ENCODE data around the gene SYNE2.

SYNE2 gene

DNA sequence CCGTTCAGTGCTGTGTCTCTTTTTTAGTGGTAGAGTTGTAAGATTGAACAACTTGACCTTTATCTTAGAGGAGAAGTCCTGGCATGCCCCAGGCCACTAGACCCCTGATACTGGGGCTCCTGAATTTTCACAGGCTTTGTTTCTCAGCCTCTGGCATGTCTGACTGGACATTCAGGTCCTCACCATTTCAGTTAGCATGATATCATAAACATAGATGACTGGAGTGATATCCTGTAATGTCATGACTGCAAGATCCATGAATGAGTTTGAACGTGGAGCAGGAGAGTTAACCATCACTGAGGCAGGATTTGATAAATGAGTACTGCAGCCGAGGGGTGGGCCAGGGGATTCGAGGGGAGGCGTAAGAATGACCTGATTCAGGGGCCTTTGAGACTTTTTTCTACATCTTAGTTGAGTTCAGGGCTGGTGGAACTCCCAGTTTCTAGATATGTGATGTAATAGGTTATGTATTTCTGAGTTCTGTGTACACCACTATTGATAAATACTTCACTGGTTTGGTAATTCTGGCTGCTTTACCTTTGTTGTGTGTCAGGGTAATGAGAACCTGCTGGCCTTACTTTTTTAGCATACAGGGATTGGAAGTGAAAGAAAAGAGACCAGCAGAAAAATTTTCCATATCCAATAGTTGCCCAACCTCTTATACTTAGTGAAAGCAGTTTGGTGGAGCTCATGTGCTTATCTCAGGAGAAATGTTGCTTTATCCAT lies 217.0 kb downstream of the SYNE2 start:
- no peak overlapping the region for H3K4me2 ChIP-seq (ENCODE audit: low read length)
- H3K79me2 ChIP-seq (ENCODE audit: control insufficient read depth, low read length) = no peaks in the 10 kb centered on the region
- H3K4me3 ChIP-seq (ENCODE audit: low read length) = no peak overlapping the region
- no peaks in the 10 kb centered on the region for H3K9me3 ChIP-seq (ENCODE audit: control insufficient read depth, insufficient read depth, low read length)
- no peaks in the 10 kb centered on the region for H3K9me2 ChIP-seq (replicated peaks; ENCODE audit: control insufficient read depth, low read length)
- TF ChIP-seq CTCF (IDR thresholded peaks at IDR 0.05; ENCODE audit: low read depth, low read length, poor library complexity, severe bottlenecking) (no peak), EZH2phosphoT487 (IDR thresholded peaks at IDR 0.05; ENCODE audit: borderline replicate concordance, low read length) (no peak)
- H3K36me3 ChIP-seq (ENCODE audit: control insufficient read depth, low read length) = peaks cover 96% of the 10 kb centered on the region
- no peaks in the 10 kb centered on the region for H4K20me1 ChIP-seq (ENCODE audit: control insufficient read depth, insufficient read depth, low read depth, low read length)
- no peak overlapping the region for H3K27ac ChIP-seq (ENCODE audit: low read depth, low read length)
- no peaks in the 10 kb centered on the region for H3K27me3 ChIP-seq (ENCODE audit: control insufficient read depth, low read length)
- H3F3A ChIP-seq (ENCODE audit: control insufficient read depth, insufficient read depth) = peaks cover 7% of the 10 kb centered on the region; the same call in 1 of the 2 replicates
- H3K4me1 ChIP-seq (ENCODE audit: control insufficient read depth, low read length) = no peaks in the 10 kb centered on the region

DNA sequence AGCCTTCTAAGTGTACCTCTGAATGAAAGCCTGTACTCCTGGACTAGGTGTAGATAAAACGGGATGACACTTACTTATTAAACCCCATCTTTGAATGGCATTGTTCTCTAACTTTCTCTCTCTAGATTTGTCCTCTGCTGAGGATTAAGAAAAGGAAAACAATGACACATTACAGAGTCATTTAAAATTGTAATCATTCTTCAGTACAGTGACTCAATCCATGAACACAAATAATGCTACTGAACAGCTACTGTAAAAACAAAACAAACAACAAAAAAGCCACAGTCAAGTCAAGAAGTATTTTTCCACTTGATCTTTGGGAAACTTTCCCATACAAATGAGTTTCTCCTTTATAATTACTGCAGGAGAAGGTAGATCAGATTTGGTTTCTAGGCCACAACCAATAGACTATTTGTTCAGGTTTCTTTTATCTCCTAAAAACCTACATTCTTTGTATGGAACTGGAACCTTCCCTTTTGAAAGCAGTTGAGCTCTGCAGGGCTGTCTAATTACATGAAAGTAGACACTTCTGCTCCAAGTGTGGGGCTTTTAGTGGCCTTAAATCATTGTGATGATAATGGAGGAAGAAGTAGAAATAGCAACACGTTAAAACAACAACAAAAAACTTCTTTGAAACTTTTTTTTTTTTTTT lies 222.3 kb downstream of the SYNE2 start:
- Histone ChIP-seq H3K79me2 (ENCODE audit: control insufficient read depth, low read length) (no peaks in the 10 kb centered on the region), H3K4me1 (ENCODE audit: control insufficient read depth, low read length) (no peaks in the 10 kb centered on the region), H3K9me3 (ENCODE audit: control insufficient read depth, insufficient read depth, low read length) (no peaks in the 10 kb centered on the region), H3K9me2 (replicated peaks; ENCODE audit: control insufficient read depth, low read length) (no peaks in the 10 kb centered on the region), H3K36me3 (ENCODE audit: control insufficient read depth, low read length) (peaks cover 96% of the 10 kb centered on the region), H4K20me1 (ENCODE audit: control insufficient read depth, insufficient read depth, low read depth, low read length) (no peaks in the 10 kb centered on the region), H3F3A (ENCODE audit: control insufficient read depth, insufficient read depth) (peaks cover 8% of the 10 kb centered on the region; the same call in 1 of the 2 replicates), H3K27ac (ENCODE audit: low read depth, low read length) (no peak overlapping the region), H3K4me2 (ENCODE audit: low read length) (no peak overlapping the region), H3K4me3 (ENCODE audit: low read length) (no peak overlapping the region), H3K27me3 (ENCODE audit: control insufficient read depth, low read length) (no peaks in the 10 kb centered on the region)
- TF ChIP-seq EZH2phosphoT487 (IDR thresholded peaks at IDR 0.05; ENCODE audit: borderline replicate concordance, low read length) = no peak
- TF ChIP-seq CTCF (IDR thresholded peaks at IDR 0.05; ENCODE audit: low read depth, low read length, poor library complexity, severe bottlenecking) = no peak

DNA sequence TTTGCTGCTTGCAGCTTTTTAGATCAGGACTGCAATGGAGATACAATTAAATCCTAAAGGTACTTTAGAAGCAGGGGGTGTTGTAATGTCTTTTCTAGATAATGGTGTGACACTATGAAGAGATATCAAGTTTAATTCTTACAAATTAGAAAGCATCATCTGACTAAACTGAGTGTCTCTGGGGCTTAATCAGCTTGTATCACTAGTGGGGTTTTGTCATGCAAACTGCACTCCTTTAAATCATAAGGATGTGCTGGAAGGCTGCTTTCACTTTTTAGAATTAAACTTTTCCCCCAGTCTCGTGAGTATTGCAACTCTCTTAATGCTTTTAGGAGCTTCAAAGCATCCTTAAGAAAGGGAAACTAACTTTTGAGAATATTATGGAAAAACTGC lies 222.8 kb downstream of the SYNE2 start:
- H3K4me2 ChIP-seq (ENCODE audit: low read length) = no peak overlapping the region
- no peaks in the 10 kb centered on the region for H3K9me3 ChIP-seq (ENCODE audit: control insufficient read depth, insufficient read depth, low read length)
- H3K27ac ChIP-seq (ENCODE audit: low read depth, low read length) = no peak overlapping the region
- no peaks in the 10 kb centered on the region for H3K9me2 ChIP-seq (replicated peaks; ENCODE audit: control insufficient read depth, low read length)
- TF ChIP-seq EZH2phosphoT487 (IDR thresholded peaks at IDR 0.05; ENCODE audit: borderline replicate concordance, low read length) (no peak), CTCF (IDR thresholded peaks at IDR 0.05; ENCODE audit: low read depth, low read length, poor library complexity, severe bottlenecking) (no peak)
- H3K4me1 ChIP-seq (ENCODE audit: control insufficient read depth, low read length) = no peaks in the 10 kb centered on the region
- H3K36me3 ChIP-seq (ENCODE audit: control insufficient read depth, low read length) = peaks cover 96% of the 10 kb centered on the region
- no peak overlapping the region for H3K4me3 ChIP-seq (ENCODE audit: low read length)
- no peaks in the 10 kb centered on the region for H3K79me2 ChIP-seq (ENCODE audit: control insufficient read depth, low read length)
- no peaks in the 10 kb centered on the region for H4K20me1 ChIP-seq (ENCODE audit: control insufficient read depth, insufficient read depth, low read depth, low read length)
- peaks cover 8% of the 10 kb centered on the region; the same call in 1 of the 2 replicates for H3F3A ChIP-seq (ENCODE audit: control insufficient read depth, insufficient read depth)
- no peaks in the 10 kb centered on the region for H3K27me3 ChIP-seq (ENCODE audit: control insufficient read depth, low read length)
